GM12864 (cell line): Measurements from ENCODE around the gene ST6GALNAC1.
A peak's percentile ranks its signal among the peaks of the same experiment; 100 is the strongest.

ENCODE experiments used
- DNase-seq: peaks from one replicate; pipeline ENCODE4 v3.0.0-alpha.2; 2011; ENCODE audit warnings: low read depth
- H3K4me3 ChIP-seq: 2 replicates; pipeline ENCODE4 v1.5.1; 2011; ENCODE audit warnings: mild to moderate bottlenecking, low read depth, low read length, control low read depth
- CTCF ChIP-seq: IDR thresholded peaks from 2 replicates; pipeline ENCODE4 v1.5.1; 2011; ENCODE audit warnings: low read depth, mild to moderate bottlenecking, moderate library complexity, low read length, control low read depth, inconsistent platforms; ENCODE audit errors: missing control alignments

ST6GALNAC1 gene

GRCh38 chr17:76586741-76587487, 56.6 kb downstream of the ST6GALNAC1 start:
- H3K4me3 ChIP-seq = no peak overlapping the region
- TF ChIP-seq CTCF = no peak
- no peak for DNase-seq

- H3K4me3 ChIP-seq = peak within 1 kb of the TSS; percentile 38
- DNase-seq = no peak
- peak; percentile 16 for TF ChIP-seq CTCF
Measured at GRCh38 chr17:76585649-76586593, 57.6 kb downstream of the ST6GALNAC1 start, which contains the start of gene ST6GALNAC2. TSS of gene ST6GALNAC2 (minus strand) at chr17:76585860. CDS start at chr17:76585808, 52 bp downstream.

- peak overlapping the region; percentile 38 for H3K4me3 ChIP-seq
- TF ChIP-seq CTCF = no peak
- no peak for DNase-seq
Measured at GRCh38 chr17:76585033-76585648, 58.4 kb downstream of the ST6GALNAC1 start.

GRCh38 chr17:76584427-76585032, 59.0 kb downstream of the ST6GALNAC1 start:
- DNase-seq = no peak
- peak overlapping the region; percentile 38 for H3K4me3 ChIP-seq
- no peak for TF ChIP-seq CTCF

GRCh38 chr17:76582660-76583059, 60.9 kb downstream of the ST6GALNAC1 start:
- no peak for TF ChIP-seq CTCF
- H3K4me3 ChIP-seq = no peak overlapping the region
- DNase-seq = no peak

- H3K4me3 ChIP-seq = no peak overlapping the region
- no peak for DNase-seq
- TF ChIP-seq CTCF = no peak
Measured at GRCh38 chr17:76581515-76581914, 62.0 kb downstream of the ST6GALNAC1 start.
